ENCODE data around the gene LTBP3. TPM values are rescaled to one million over a fixed set of nuclear protein-coding genes. Genes with fewer than 3 reads are reported as not detected.

The LTBP3 gene
- total RNA-seq, 1 experiment from 2014 or later: 10.6 TPM

DNA sequence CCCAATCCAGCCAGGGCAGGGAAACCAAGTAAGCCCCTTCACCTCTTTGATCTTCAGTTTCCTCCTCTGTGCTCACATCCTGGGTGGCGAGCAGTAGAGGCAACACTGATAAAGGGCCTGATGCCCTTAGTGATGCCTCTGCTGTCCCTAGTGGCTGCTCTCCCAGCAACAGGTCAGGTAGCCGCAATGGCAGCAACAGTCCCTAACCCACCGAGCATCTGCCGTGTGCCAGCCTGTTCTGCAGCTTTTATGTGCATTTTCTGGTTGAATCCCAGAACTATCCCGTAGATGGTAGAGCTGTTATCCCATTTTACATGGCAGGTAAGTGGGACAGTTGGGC, 28.0 kb downstream of the LTBP3 start:
- no peaks in the 10 kb centered on the region for H3K9me3 ChIP-seq (ENCODE audit: control insufficient read depth, low read depth, low read length)
- H4K20me1 ChIP-seq (ENCODE audit: control insufficient read depth, insufficient read depth, insufficient read length): no peaks in the 10 kb centered on the region
- H3K9ac ChIP-seq (ENCODE audit: extremely low read depth, insufficient read length, low read length): no peak overlapping the region
- no peak overlapping the region for H4K91ac ChIP-seq (ENCODE audit: insufficient read length, low read depth, low read length)
- H3K18ac ChIP-seq (ENCODE audit: insufficient read length, low read depth, low read length): no peak overlapping the region
- no CpG with 5 or more reads among the region's 5 CpGs for WGBS (ENCODE audit: extremely low coverage, insufficient read length, low lambda C conversion rate)
- H2BK20ac ChIP-seq (ENCODE audit: low read depth, low read length, poor library complexity, severe bottlenecking): no peak overlapping the region
- no peak overlapping the region for H3K4ac ChIP-seq (ENCODE audit: low read depth, low read length)
- no peak overlapping the region for H3K27ac ChIP-seq (ENCODE audit: insufficient read length, low read depth, low read length)
- H2BK120ac ChIP-seq (ENCODE audit: low read depth, low read length, poor library complexity, severe bottlenecking): no peak overlapping the region
- DNase-seq: no peak
- Mint-ChIP-seq H3K27me3 (ENCODE audit: low read depth) (no peaks in the 10 kb centered on the region), H3K36me3 (ENCODE audit: insufficient read depth in 1 of 3, low read depth in 3 of 3) (peaks cover 20 to 58% (median 50%) of the 10 kb centered on the region in 3 experiments), H3K27ac (no peak overlapping the region; a peak in 1 of 7 replicates), H3K9me3 (no peaks in the 10 kb centered on the region; a peak in 1 of 5 replicates), H3K4me3 (no peak overlapping the region; a peak in 1 of 5 replicates), H3K4me1 (peaks cover 4 to 6% of the 10 kb centered on the region in 2 experiments)
- H3K27me3 ChIP-seq (ENCODE audit: insufficient read depth, low read length): no peaks in the 10 kb centered on the region
- H2AFZ ChIP-seq (ENCODE audit: low read length): no peak overlapping the region
- no peak overlapping the region for H3K4me2 ChIP-seq (ENCODE audit: insufficient read depth, insufficient read length, low read length)
- no peaks in the 10 kb centered on the region for H3K4me1 ChIP-seq (ENCODE audit: insufficient read depth, low read length)
- no peaks in the 10 kb centered on the region; the same call in 1 of the 2 replicates for H3K79me2 ChIP-seq (ENCODE audit: insufficient read depth, low read length)
- no peak overlapping the region for H4K8ac ChIP-seq (replicated peaks; ENCODE audit: insufficient read length, low read depth, low read length)
- no peak overlapping the region for H3K23ac ChIP-seq (ENCODE audit: insufficient read length, low read depth, low read length)
- H2BK12ac ChIP-seq (ENCODE audit: insufficient read length, low read depth, low read length): no peak overlapping the region
- H2AK5ac ChIP-seq (ENCODE audit: insufficient read length, low read length): no peak overlapping the region
- H2BK15ac ChIP-seq (ENCODE audit: low read depth, low read length): no peak overlapping the region
- peaks cover 4% of the 10 kb centered on the region for H3K23me2 ChIP-seq (ENCODE audit: insufficient read length, low read depth, low read length, poor library complexity, severe bottlenecking)
- no peak overlapping the region for H3K14ac ChIP-seq (ENCODE audit: insufficient read depth, low read length)
- no peak overlapping the region for H2BK5ac ChIP-seq (ENCODE audit: insufficient read length, low read length)
- H4K5ac ChIP-seq (ENCODE audit: insufficient read length, low read depth, low read length): no peak overlapping the region
- H3K79me1 ChIP-seq (ENCODE audit: insufficient read depth, low read depth, low read length, poor library complexity, severe bottlenecking): no peaks in the 10 kb centered on the region
- H3K56ac ChIP-seq (ENCODE audit: insufficient read length, low read depth, low read length): no peak overlapping the region
- no peak overlapping the region for H3T11ph ChIP-seq (ENCODE audit: low read length)
- TF ChIP-seq, protein P1, sequence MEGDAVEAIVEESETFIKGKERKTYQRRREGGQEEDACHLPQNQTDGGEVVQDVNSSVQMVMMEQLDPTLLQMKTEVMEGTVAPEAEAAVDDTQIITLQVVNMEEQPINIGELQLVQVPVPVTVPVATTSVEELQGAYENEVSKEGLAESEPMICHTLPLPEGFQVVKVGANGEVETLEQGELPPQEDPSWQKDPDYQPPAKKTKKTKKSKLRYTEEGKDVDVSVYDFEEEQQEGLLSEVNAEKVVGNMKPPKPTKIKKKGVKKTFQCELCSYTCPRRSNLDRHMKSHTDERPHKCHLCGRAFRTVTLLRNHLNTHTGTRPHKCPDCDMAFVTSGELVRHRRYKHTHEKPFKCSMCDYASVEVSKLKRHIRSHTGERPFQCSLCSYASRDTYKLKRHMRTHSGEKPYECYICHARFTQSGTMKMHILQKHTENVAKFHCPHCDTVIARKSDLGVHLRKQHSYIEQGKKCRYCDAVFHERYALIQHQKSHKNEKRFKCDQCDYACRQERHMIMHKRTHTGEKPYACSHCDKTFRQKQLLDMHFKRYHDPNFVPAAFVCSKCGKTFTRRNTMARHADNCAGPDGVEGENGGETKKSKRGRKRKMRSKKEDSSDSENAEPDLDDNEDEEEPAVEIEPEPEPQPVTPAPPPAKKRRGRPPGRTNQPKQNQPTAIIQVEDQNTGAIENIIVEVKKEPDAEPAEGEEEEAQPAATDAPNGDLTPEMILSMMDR (conservative IDR thresholded peaks at IDR 0.05): peak; percentile 66

Measured in H9 (cell line).